Testis (tissue), 2 donors: ENCODE data around the gene MSH6.

ENCODE experiments used
- CTCF ChIP-seq, 3 experiments: fragments of 450-650 bp in 2 of 3; fragments of 200-600 bp in 1 of 3; sonication (generic) in 1 of 3; IDR thresholded peaks; one replicate each; pipeline ENCODE4 v1.5.1; 2016 to 2019; ENCODE audit warnings: antibody characterized with exemption in 3 of 3, mild to moderate bottlenecking in 2 of 3, moderate library complexity in 1 of 3
- POLR2A ChIP-seq: fragments of 450-650 bp; IDR thresholded peaks from one replicate; pipeline ENCODE4 v1.6.1; 2017; ENCODE audit warnings: antibody characterized with exemption, mild to moderate bottlenecking, moderate library complexity

GRCh38 chr2:47815764-47816163 is 32.8 kb downstream of the MSH6 start:
- TF ChIP-seq CTCF (IDR thresholded peaks at IDR 0.05), result no peak
- TF ChIP-seq POLR2A, result no peak
